Measurements from ENCODE around the gene SPIN1. TPM values are rescaled to one million over a fixed set of nuclear protein-coding genes. Genes with fewer than 3 reads are reported as not detected.
"Not testable (repeated sequence)": the region's sequence is repeated elsewhere in the genome, so short reads cannot be mapped to it uniquely, and the experiment has no call there.

SPIN1 gene
- total RNA-seq, 4 donors from 2014 or later: 91.9 to 126 (median 103) TPM

DNA sequence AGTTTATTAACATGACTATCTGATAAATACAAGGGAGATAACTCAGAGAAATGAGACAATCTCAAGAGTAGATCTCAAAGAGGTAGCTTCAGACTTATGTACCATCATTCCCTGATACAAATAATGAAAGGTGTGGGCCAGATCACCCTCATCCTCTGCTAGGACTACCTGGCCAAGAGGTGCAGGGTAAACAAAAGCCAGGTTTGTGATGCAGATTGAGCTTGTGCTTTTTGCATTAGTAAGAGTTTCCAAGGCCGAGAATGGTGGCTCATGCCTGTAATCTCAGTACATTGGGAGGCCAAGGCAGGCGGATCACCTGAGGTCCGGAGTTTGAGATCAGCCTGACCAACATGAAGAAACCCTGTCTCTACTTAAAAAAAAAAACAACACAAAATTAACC lies 8.9 kb upstream of the SPIN1 start:
- Histone ChIP-seq H3K9me3 (no peaks in the 10 kb centered on the region), H3K4me3 (replicated peaks in 1 of 3) (no peak overlapping the region), H3K27ac (no peak overlapping the region), H3K4me1 (no peaks in the 10 kb centered on the region), H3K36me3 (no peaks in the 10 kb centered on the region), H3K27me3 (no peaks in the 10 kb centered on the region)
- no peak for DNase-seq
- TF ChIP-seq, protein P1, sequence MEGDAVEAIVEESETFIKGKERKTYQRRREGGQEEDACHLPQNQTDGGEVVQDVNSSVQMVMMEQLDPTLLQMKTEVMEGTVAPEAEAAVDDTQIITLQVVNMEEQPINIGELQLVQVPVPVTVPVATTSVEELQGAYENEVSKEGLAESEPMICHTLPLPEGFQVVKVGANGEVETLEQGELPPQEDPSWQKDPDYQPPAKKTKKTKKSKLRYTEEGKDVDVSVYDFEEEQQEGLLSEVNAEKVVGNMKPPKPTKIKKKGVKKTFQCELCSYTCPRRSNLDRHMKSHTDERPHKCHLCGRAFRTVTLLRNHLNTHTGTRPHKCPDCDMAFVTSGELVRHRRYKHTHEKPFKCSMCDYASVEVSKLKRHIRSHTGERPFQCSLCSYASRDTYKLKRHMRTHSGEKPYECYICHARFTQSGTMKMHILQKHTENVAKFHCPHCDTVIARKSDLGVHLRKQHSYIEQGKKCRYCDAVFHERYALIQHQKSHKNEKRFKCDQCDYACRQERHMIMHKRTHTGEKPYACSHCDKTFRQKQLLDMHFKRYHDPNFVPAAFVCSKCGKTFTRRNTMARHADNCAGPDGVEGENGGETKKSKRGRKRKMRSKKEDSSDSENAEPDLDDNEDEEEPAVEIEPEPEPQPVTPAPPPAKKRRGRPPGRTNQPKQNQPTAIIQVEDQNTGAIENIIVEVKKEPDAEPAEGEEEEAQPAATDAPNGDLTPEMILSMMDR (IDR thresholded peaks at IDR 0.05): no peak
- TF ChIP-seq POLR2A (IDR thresholded peaks at IDR 0.05): no peak
- intact Hi-C loops (cut with DNase I): no loop called here
- WGBS, 2 donors: 95 to 97% methylated on average over 3 of the region's 3 CpGs

DNA sequence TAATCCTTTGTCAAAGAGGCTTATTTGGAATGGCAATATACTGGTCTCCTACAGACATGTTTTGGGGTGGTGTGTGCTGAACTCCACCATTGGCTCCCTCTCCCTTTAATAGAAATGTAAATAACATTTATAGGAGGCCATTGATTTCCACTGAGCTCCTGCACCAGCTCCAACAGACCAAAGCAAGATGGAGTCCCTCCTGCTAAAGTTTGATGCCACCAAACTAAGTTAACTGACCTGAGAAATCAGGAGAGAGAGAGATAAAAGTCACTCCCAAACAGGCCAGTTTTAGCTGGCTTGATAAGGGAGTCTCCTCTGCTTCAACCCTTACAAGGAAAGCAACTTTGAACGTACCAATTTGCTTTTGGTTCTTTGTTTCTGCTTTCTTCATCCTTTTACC lies 8.1 kb upstream of the SPIN1 start:
- 90 to 91% methylated on average over 1 of the region's 1 CpG for WGBS, 2 donors
- intact Hi-C loops (cut with DNase I): no loop called here
- Histone ChIP-seq H3K36me3 (no peaks in the 10 kb centered on the region), H3K27me3 (no peaks in the 10 kb centered on the region), H3K27ac (no peak overlapping the region), H3K4me1 (no peaks in the 10 kb centered on the region), H3K9me3 (no peaks in the 10 kb centered on the region), H3K4me3 (replicated peaks in 1 of 3) (no peak overlapping the region)
- TF ChIP-seq, protein P1 (IDR thresholded peaks at IDR 0.05): no peak
- no peak for TF ChIP-seq POLR2A (IDR thresholded peaks at IDR 0.05)
- no peak for DNase-seq

DNA sequence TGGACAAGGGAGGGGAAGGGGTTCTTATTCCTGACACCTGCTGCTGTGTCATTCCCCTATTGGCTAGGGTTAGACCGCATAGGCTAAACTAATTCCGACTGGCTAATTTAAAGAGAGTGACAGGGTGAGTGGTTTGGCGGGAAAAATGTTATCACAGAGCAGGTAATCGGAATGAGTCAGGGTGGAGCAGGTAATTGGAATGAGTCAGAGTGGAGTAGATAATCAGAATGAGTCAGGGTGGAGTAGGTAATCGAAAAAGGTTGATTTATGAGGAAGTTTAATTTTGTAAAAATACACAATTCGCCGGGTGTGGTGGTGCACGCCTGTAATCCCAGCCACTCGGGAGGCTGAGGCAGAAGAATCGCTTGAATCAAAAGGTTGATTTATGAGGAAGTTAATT lies 6.9 kb upstream of the SPIN1 start:
- DNase-seq; H3K27ac ChIP-seq; H3K4me1 ChIP-seq; H3K27me3 ChIP-seq; intact Hi-C loops (cut with DNase I); H3K4me3 ChIP-seq (replicated peaks in 1 of 3); H3K9me3 ChIP-seq; H3K36me3 ChIP-seq: not testable (repeated sequence)
- 95% methylated on average over 10 of the region's 10 CpGs for WGBS, 2 donors

DNA sequence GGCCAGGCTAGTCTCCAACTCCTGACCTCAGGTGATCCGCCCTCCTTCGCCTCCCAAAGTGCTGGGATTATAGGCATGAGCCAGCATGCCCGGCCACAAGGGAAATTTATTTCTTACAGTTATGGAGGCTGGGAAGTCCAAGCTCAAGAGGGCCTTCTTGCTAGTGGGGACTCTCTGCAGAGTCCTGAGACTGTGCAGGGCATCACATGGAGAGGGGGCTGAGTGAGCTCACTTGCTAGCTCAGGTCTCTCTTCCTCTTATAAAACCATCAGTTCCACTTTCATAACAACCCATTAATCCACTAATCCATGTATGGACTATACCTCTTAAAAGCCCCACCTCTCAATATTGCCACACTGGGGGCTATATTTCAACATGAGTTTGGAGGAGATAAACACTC lies 5.1 kb upstream of the SPIN1 start:
- no peaks in the 10 kb centered on the region for H3K36me3 ChIP-seq
- WGBS, 2 donors: 97 to 100% methylated on average over 3 of the region's 3 CpGs
- H3K4me3 ChIP-seq (replicated peaks in 1 of 3): no peak overlapping the region
- H3K4me1 ChIP-seq: peaks cover 6 to 7% of the 10 kb centered on the region in 2 donors
- H3K9me3 ChIP-seq: no peaks in the 10 kb centered on the region
- H3K27me3 ChIP-seq: no peaks in the 10 kb centered on the region
- TF ChIP-seq, protein P1 (IDR thresholded peaks at IDR 0.05): no peak
- no peak for TF ChIP-seq POLR2A (IDR thresholded peaks at IDR 0.05)
- intact Hi-C loops (cut with DNase I): no loop called here
- no peak for DNase-seq
- H3K27ac ChIP-seq: no peak overlapping the region

DNA sequence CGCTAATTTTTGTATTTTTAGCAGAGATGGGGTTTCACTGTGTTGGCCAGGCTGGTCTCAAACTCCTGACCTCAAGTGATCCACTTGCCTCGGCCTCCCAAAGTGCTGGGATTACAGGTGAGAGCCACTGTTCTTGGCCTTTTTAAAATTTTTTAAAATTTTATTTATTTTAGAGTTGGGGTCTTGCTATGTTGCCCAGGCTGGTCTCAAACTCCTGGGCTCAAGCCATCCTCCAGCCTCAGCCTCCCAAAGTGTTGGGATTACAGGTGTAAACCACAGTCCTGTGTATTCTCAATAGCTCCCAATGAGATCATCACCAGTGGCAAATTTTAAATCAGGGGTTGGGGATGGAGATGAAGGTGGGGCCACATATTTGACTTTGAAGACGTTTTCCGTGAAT lies 2.1 kb upstream of the SPIN1 start:
- peaks cover 7 to 13% of the 10 kb centered on the region in 2 donors for H3K4me1 ChIP-seq
- intact Hi-C loops (cut with DNase I): not testable (repeated sequence)

DNA sequence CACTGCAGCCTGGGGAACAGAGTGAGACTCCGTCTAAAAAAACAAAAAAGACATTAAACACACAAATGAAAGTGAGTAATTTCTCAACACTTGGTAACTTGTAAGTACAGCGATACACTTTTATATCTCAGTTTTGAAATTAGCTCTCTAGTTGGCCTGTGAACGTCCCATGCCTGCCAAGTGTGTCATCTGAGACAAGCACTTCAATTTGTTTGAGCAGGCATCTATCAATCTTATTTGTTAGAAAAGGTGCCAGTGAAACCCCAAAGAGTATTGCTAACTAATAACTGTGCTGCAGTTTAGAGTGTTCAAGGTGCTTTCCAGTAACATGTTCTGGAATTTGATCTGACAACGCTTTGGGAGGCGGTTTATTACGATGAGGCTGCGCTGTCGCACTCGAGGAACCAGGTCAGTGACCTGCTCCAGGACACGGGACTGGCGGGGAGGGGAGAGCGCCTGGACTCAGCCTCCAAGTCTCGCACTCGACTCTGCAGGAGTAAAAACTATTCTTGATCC lies 1.1 kb upstream of the SPIN1 start:
- peaks cover 7 to 16% of the 10 kb centered on the region in 2 donors for H3K4me1 ChIP-seq
- H3K36me3 ChIP-seq: no peaks in the 10 kb centered on the region
- peak overlapping the region; percentile 79 to 91 (median 90) for H3K27ac ChIP-seq
- no peaks in the 10 kb centered on the region for H3K9me3 ChIP-seq
- TF ChIP-seq POLR2A (IDR thresholded peaks at IDR 0.05): no peak
- TF ChIP-seq, protein P1 (IDR thresholded peaks at IDR 0.05): no peak
- 9 to 11% methylated on average over 14 of the region's 14 CpGs for WGBS, 2 donors
- no peaks in the 10 kb centered on the region for H3K27me3 ChIP-seq
- DNase-seq: peak; percentile 72 to 76
- H3K4me3 ChIP-seq (replicated peaks in 1 of 3): peak overlapping the region; percentile 63 to 81 (median 81)
- intact Hi-C loops (cut with DNase I): no loop called here

More for the DNA sequence above, 2.1 kb upstream of the SPIN1 start:
- H3K4me3 ChIP-seq (replicated peaks in 1 of 3); H3K9me3 ChIP-seq; H3K27me3 ChIP-seq; H3K27ac ChIP-seq; H3K36me3 ChIP-seq; DNase-seq: not testable (repeated sequence)
- 98 to 99% methylated on average over 4 of the region's 4 CpGs for WGBS, 2 donors
